Measurements from ENCODE around the gene DSC1.
"Not testable (repeated sequence)": the region's sequence is repeated elsewhere in the genome, so short reads cannot be mapped to it uniquely, and the experiment has no call there.

The DSC1 gene

DNA sequence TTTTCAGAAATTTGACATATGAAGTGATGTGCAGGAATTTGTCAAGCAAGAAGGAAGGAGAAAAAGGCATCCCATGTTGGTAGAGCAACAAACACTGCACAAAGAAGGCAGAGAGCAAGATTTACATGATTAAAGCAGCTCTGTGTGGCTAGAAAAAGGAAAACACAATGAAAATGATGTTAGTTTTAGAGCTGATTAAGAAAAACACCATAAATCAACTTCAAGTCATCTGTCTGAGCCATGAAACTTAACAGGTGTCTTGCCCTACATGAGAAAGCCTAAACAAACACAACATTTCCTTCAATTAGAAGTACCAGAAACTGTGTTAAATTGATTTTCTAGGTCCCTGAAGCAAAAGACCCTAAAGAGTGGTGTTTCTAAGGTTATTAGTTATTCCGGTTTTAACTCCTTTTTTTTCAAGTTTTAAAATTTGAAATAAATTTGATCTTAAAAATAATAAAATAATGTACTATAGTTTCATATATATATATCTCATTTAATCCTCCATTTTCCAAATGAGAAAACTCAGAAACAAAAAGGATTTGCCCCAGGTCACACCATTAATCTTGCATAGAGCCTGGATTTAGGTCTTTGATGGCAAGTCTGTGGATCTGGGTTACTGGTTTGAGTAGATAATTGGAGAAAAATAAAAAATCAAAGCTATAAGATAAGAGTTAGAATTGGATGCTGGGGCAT lies 8.6 kb upstream of the DSC1 start:
- no peak for DNase-seq

DNA sequence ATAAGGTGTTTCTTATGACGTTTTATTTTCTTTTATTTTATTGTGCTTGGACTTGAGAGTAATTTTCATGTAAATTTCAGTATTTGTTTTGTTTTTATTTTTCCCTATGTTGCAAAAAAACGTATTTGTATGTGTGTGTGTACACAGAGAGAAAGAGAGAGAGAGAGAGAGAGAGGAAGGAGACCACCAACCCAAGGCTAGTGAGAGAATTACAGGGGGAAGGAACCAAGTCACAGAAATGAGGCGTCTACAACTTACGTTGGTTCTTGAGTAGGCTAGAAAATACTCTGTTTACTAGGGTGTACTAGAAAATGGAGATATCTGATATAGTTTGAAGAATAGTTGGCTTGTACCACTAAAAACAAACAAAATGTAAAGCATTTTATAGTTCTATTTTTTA lies 7.7 kb upstream of the DSC1 start:
- DNase-seq, result no peak

- no peak for DNase-seq
Measured at GRCh38 chr18:31162419-31162793, 250 bp downstream of the DSC1 start.

- no peak for DNase-seq
Measured at GRCh38 chr18:31161757-31162418, 768 bp downstream of the DSC1 start.

GRCh38 chr18:31156821-31157763 lies 5.6 kb downstream of the DSC1 start:
- no peak for DNase-seq

- DNase-seq, result no peak
Measured at GRCh38 chr18:31155498-31155897, 7.2 kb downstream of the DSC1 start.

DNA sequence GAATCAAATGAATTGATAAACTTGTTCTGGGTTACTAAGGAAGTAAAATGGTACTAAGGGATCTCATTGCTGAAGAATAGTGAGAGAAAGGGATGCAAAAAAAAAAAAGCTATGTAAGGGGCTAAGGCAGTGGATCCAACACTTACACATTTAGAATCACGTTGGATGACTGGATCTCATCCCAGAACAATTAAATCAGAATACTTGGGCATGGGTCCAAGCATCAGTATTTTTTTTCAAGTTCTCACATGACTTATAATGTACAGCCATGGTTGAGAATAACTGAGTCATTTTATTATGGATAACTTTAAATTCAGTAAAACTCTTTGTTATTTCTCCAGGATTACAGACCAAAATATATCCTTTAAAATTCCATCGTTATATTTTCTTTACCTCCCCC lies 8.5 kb downstream of the DSC1 start:
- DNase-seq, result no peak

DNA sequence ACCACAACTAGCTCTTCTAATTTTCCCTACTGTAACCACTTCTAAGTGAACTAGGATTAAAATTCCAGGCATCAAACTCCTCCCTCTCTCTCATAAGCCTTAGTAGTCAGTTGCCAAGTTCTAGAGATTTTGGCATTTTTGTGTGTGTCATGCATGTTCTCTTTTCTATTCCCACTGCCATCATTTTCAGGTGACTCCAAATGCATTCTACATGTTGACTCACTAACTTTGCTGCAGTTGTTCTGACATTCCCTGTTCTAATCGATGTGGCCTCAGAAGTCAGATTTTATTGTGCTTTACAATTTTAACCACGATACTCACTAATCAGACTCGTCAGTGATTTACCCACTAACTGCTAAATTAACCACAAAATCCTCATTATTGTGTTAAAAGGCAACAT lies 13.3 kb downstream of the DSC1 start:
- no peak for DNase-seq

GRCh38 chr18:31148600-31148999 lies 14.1 kb downstream of the DSC1 start:
- DNase-seq, result no peak

DNA sequence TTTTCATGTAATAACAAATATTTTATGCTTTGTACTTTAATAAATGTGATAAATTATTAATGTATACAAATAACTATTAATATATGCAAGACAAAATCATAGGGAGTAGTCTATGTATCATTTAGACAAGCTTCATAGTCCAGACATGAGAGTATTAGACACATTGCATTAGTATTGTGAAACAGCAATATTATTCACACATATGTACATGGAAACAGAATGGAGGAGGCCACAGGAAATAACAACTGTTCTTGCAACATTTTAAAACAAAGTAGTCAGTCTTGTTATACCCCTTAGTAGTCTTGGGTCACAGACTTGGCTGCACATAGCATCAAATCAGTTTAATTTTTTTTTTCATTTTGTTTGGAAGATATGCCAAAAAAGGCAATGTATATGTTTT lies 15.8 kb downstream of the DSC1 start:
- no peak for DNase-seq

GRCh38 chr18:31143025-31143424 lies 19.6 kb downstream of the DSC1 start:
- no peak for DNase-seq

DNA sequence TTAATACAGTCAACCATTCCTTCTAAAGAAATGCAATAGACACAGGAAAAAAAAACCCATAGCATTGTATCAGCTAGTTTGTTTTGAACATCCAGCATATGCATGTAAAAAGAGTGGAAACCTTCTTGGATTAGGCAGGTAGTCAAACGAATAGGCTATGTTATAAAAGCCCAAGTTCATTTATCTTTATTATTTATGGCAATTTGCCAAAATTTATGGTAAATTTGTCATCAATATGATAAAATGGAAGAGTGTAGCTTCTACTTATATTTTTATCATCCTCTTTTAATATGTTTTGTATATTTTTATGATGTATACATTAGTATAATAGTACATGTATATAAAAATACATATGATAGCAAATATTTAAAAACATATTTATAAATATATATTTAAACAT lies 23.9 kb downstream of the DSC1 start:
- DNase-seq, result no peak

GRCh38 chr18:31134988-31135529 lies 27.6 kb downstream of the DSC1 start:
- no peak for DNase-seq

DNA sequence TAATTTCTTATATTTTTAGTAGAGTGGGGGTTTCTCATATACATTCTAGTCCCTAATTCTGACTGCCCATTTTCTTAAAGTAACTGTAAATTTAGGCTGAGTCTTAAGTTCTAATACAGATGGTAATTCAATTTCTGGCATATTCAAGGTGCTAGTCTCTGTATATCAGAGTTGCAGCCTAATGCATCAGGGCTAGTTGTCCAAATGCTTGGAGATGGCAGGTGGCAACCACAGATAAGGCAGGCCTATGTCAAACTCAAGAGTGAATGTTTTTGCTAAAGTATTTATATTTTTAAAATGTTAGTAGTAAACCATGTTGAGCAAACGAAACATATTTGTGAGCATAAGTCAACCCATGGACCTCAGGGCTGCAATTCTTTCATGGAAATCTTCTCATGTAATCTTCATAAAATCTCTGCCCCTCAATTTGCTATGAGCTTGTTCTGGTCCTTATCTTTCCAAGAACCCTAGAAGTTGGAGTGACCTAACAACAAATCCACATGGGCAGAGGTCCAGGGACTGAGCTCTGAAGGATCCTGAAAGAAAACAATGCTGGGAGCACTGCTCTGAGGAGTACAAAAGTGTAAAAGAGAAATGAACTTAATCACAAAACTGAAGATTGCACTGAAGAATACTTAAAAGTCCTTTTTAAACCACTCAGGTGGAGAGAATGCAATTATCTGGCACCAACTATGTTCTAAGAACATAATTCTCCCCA lies 33.1 kb downstream of the DSC1 start:
- DNase-seq, result no peak

DNA sequence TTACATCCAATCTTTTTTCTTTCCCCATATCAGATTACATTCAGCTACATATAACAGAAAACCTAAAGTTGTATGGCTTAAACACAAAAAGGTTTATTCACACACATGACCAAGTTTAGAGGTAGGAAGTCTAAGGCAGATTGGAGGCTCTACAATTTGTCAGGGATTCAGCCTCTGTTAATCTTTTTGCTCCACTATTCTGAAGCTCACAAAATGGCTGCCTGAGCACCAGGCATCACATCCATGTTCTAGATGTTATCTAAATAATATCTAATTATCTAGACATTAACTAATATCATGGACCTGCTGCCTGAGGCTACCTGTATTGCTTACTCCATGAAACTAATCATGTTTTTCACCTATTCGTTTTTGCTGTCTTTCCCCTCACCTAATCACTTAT lies 36.8 kb downstream of the DSC1 start:
- no peak for DNase-seq

- DNase-seq, result not testable (repeated sequence)
Measured at GRCh38 chr18:31123125-31123524, 39.5 kb downstream of the DSC1 start.

- DNase-seq, result no peak
Measured at GRCh38 chr18:31120594-31120993, 42.1 kb downstream of the DSC1 start.

- no peak for DNase-seq
Measured at GRCh38 chr18:31116853-31117595, 45.6 kb downstream of the DSC1 start.

- no peak for DNase-seq
Measured at GRCh38 chr18:31112804-31113203, 49.9 kb downstream of the DSC1 start.

DNA sequence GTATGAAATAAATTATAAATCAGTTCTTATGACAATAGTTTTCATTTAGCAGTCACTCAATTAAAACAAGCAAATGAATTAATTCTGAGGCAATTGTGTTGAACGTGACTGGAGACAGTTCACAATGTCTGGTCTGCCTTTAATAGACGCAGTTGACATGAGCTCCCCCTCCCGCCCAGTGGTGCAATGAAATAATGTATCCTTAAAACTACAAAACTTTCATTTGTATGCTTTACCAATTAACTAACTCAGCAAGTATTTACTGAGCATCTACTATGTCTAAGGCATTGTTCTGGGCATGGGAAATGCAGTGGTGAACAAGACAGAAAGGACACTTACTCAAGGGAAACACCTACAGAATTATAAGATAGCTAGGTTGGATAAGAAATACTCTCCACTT lies 56.9 kb downstream of the DSC1 start:
- no peak for DNase-seq

- DNase-seq, result no peak
Measured at GRCh38 chr18:31104444-31104843, 58.2 kb downstream of the DSC1 start.

DNA sequence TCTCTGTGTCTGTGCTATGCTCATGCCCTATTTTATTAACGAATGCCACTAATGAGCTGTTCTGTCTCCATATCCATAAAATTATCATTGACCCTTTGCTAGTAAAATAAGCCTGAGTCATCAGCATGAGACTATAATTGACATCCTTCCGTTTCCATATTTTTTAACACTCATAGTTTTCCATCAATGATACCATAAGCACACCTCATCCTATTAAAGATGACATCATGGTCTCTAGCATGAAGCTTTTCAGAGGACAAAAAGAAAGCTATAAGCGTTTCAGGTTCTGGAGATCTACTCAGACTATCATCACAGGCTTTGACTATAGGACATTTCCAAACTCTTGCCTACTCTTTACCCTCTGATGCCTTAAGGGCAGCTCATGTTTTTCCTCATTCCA lies 59.2 kb downstream of the DSC1 start:
- no peak for DNase-seq

Data from NCI-H2171 treated with DMSO at 0.1 percent for 48 hours (cell line).